H1 (cell line): ENCODE data around the gene ADAM12. TPM values are rescaled to one million over a fixed set of nuclear protein-coding genes. Genes with fewer than 3 reads are reported as not detected.

Experiments used
- BCL11A ChIP-seq, 2 experiments: IDR thresholded peaks; one replicate each; pipeline ENCODE4 v1.6.1; 2011; ENCODE audit warnings: low read depth in 2 of 2, low read length in 2 of 2, mild to moderate bottlenecking in 2 of 2
- CBX8 ChIP-seq: fragments of 300-800, 300-1000 bp; sonication (generic); IDR thresholded peaks from 2 replicates; pipeline ENCODE4 v1.7.1; 2016; ENCODE audit warnings: low read depth, low read length, borderline replicate concordance
- polyA plus RNA-seq, 7 experiments: library from polyadenylated mRNA; depleted of rRNA in 3 of 7; stranded (reverse) in 5 of 7; unstranded in 2 of 7; fragments of >200 nt in 5 of 7; fragments of 200-250 nt in 2 of 7; gene quantifications; 1 replicate in 5 of 7; 2 replicates in 1 of 7; 4 replicates in 1 of 7; pipeline versions ENCODE4 v1.2.1 to v1.2.3, GENCODE V29; 2011 to 2013; ENCODE audit warnings: missing spikeins in 2 of 7, mixed read lengths in 2 of 7
- total RNA-seq: library from RNA; stranded (reverse); fragmentation: NEBNext Ultra II Directional; extraction: Animal tissue kit (Norgen Biotek cat#: 25700); gene quantifications from 2 replicates; pipeline ENCODE4 v1.2.1, GENCODE V29; 2021
- TF ChIP-seq, protein P1 (sequence below): IDR thresholded peaks from 2 replicates; pipeline ENCODE4 v1.6.1; 2012; ENCODE audit warnings: inconsistent platforms

Gene ADAM12
- total and polyA plus RNA-seq, 2 of the 8 experiments (the other 6 are each of a cell fraction or from before 2014, with no cell fraction given): 0.07 to 0.17 TPM

DNA sequence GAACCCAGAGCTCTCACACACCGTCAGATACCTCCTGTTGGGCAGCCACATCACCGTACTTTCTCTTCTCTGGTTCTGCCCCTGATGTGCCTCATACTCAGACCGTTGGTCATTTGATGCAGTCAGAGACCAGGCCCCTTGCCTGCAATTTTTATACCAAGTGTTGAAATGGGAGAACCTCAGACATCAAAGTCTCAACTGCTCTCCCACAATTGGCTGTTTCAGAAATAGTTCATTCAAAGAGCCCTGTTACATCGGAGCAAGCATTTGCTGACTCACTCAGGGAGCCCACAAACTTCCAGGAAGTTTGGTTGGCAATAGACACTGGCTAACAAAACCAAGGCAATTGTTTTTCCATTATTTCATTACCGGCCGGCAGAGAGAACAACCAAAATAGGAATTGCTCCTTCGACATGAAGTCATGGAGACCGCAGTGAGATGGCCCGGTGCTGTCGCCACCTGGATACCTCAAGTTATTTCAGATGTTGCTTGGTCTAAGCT lies 33.5 kb upstream of the ADAM12 start (continued):
- TF ChIP-seq BCL11A (IDR thresholded peaks at IDR 0.05; ENCODE audit: low read depth in 2 of 2, low read length in 2 of 2) (no peak), CBX8 (no peak)
- TF ChIP-seq, protein P1, sequence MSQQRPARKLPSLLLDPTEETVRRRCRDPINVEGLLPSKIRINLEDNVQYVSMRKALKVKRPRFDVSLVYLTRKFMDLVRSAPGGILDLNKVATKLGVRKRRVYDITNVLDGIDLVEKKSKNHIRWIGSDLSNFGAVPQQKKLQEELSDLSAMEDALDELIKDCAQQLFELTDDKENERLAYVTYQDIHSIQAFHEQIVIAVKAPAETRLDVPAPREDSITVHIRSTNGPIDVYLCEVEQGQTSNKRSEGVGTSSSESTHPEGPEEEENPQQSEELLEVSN: no peak
